ENCODE measurements around the gene KPNB1.

- TF ChIP-seq USF1 (IDR thresholded peaks at IDR 0.05) (no peak), REST (IDR thresholded peaks at IDR 0.05; ENCODE audit: low read depth) (no peak)
Observed at GRCh38 chr17:47643116-47643515, 6.6 kb upstream of the KPNB1 start.

Measured in Ishikawa (cell line).